Activated CD8-positive, alpha-beta memory T cell treated with anti-CD3 and anti-CD28 coated beads, Interleukin-2, amount 50 U/mL, for 48 hours (primary cell): ENCODE results near the gene BMP7.

Source experiments
- DNase-seq: peaks from one replicate; pipeline ENCODE4 v3.0.0-alpha.2; 2020

The BMP7 gene

GRCh38 chr20:57188056-57188455 is 78.4 kb downstream of the BMP7 start:
- no peak for DNase-seq

DNA sequence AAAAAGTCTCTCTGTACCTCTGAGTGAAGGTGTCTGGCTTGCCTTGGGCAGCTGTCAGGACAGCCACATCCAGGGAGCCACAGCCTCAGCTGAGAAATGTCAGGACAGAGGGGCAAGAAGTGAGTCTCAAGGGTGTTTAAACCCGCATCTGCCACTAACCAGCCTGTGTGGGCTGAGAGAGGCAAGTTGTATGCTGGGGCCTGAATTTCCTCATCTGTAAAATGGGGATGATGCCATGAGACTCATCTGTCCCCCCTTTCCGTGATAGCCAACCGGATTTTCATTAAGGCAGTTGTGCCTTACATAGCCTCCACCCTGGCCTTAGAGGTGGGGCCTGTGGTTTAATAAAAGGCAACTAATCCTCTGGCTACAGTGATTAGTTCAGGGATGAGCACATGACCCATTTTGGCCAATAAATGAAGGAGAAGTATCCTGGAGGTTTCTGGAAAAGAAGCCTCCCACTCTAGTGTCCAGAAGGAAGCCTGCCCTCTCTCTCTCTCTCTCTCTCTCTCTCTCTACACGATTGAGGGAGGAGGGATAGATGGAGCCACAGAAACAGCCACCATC is 79.3 kb downstream of the BMP7 start:
- DNase-seq: no peak

GRCh38 chr20:57186192-57186591 is 80.2 kb downstream of the BMP7 start:
- DNase-seq: no peak

DNA sequence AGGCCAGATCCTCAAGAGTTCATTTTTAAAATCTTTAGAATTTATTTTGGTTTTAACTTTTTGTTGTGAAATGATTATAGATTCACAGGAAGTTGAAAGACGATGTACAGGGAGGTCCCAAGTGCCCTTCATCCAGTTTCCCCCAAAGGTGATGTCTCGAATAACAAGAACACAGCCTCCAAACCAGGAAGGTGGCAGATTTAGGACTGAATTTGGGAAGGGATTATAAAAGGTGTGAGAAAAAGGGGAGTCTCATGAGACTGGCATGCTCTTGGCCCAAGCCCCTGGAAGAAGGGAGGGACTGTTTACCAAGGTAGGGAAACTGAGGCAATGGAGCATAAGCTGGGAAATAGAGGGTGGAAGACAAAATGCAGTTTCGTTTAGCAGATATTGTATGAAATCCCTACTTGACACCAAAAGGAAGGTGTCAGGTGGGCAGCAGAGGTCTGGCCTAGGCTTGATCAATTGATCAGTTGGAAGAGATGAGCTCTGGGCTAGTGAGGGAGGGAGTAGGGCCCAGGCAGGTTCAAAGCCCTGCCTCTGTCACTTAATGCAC is 81.2 kb downstream of the BMP7 start:
- DNase-seq: no peak

DNA sequence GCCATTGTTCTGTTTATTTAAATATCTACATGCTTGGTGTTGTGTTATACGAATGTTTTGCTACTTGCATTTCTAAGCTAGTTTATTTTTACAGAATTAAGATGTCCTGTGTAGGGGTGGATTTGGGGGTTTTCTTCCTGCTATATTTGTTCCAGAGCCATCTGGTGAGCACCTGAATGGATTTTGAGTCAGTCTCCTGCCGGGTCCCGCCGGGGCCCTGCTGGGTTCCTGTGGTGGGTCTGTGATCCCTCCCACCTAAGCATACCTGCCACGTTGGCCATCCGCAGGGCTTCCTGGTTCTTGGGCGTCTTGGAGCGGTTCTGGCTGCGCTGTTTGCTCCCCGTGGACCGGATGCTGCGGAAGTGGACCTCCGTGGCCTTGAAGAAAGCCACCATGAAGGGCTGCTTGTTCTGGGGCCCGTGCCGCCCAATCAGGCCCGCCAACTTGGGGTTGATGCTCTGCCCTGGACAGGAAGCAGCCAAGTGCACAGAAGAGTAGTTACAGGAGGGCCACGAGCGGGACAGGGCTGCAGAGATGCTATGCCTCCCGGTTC is 82.9 kb downstream of the BMP7 start:
- DNase-seq: no peak

- DNase-seq: no peak
These were observed 84.8 kb downstream of the BMP7 start for GRCh38 chr20:57181639-57182038.

- DNase-seq: no peak
These were observed 85.5 kb downstream of the BMP7 start for GRCh38 chr20:57180954-57181353.

DNA sequence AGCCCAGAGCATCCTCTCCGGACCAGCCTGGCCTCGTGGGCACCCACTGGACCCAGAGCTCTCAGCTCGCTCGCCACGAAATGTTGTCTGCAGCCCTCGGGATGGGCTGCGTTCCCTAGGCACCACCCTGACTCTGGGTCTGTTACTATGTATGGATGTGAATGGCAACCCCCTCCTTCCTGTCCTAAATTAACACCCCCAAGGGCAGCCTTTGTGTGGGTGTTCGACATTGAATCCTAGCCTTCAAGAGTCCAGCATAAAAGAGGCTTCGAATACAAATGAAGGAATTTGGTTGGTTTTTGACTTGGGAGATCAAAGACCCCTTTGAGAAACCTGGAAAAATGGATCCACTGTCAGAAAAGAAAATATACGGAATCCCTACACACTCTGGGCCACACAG is 86.1 kb downstream of the BMP7 start:
- no peak for DNase-seq

DNA sequence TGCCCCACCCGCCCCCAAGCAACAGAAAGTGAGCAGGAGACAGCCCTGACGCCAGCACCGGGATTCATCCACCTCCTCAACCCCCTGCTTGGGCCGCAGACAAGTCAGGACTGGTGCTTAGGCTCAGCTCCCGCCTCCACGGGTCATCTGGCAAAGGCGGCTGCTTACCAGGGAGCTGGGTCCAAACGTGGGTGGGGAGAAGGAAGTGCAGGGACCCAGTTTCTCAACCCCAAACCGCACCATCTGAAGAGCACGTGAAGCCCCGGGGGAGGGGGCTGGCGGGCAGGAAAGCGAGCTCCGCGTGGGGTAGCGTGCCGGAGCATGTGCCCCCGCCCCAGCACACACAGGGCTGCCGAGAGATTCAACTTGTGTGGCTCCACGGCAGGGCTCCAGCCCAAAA is 87.2 kb downstream of the BMP7 start:
- no peak for DNase-seq

DNA sequence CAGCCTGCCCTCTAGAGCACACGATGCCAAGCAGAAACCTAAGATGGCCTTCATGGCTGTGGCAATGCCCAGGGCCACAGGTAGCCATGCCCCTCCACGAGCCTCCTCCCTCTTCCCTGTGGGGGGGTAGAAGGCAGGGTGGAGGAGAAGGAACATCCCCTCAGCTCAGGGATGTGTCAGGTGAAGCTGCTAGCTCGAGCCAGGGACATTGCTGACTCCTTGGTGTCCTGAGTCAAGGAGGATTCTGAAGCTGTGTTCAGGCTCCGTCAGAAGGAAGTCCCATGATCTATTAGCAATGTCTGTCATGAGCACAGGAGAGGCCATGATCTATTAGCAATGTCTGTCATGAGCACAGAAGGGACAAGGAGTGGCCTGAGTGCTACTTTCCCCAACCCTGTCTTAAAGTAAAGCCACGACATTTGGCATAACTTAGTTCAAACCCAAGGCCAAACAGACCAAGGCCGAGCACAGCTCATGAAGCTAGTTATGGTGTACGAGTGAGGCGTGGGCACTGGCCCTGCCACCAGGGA is 87.8 kb downstream of the BMP7 start:
- no peak for DNase-seq

- DNase-seq: no peak
These were observed 88.7 kb downstream of the BMP7 start for GRCh38 chr20:57177636-57178280.

DNA sequence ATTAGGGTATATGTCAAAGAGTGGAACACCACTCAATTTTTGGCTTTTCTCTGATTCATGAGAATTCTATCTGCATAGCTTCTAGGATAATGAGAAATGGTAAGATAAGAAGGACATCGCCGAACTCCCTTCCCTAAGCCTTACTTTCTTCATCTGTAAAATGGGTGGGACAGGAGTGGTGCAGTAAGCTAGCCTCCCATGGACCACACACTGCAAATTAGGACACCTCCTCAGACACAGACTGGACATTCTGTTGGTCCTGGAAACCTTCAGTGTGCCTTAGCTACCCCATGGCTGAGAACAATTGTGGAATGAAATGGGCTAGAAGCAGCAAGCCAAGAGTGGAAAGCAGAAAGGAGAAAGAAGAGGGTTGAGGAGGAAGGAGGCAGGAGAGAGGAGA is 89.6 kb downstream of the BMP7 start:
- DNase-seq: no peak

DNA sequence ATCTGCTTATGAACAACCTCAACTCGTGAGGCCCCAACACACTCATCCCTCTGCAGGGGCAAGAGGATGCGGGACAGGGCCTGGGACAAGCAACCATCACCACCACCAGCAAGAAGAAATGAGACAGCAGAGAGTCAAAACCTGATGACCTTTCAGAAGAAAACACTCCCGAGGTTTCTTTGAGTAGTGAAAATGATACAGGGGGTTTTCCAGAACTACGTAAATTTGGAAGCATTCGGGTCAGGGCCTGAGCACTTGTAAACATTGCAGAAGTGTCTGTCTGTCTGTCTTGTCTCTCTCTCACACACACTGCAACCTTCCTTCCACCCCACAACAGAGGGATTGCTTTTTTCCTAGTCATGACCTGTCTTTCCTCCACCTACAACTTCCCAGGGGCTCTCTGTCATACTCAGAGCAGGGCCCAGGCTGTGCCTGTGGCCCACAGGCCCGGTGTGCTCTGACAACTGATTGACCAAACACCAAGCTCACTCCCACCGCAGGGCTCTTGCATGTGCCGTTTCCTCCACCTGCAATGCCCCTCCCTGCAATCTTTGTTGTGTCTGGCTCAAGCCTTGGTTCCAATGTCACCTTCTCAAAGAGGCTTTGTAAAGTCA is 90.9 kb downstream of the BMP7 start:
- no peak for DNase-seq

GRCh38 chr20:57174737-57175136 is 91.7 kb downstream of the BMP7 start:
- no peak for DNase-seq

DNA sequence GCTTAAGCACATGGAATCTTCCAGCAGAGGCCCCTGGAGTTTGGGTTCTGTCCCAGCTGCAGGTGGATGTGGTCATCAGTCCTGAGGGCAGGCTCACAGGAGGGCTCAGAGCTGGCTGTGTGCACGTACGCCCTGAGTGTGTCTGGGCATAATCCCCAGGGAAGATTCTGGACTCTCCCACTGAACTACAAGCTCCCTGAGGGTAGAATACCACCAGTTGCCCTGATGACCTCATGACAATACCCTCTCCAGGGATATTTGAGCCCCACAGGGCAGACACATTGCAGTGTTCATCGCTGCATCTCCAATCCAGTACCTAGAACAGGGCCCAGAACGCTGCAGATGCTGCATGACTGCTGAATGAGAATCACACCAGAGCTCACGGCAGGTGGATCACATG is 92.5 kb downstream of the BMP7 start:
- no peak for DNase-seq

DNA sequence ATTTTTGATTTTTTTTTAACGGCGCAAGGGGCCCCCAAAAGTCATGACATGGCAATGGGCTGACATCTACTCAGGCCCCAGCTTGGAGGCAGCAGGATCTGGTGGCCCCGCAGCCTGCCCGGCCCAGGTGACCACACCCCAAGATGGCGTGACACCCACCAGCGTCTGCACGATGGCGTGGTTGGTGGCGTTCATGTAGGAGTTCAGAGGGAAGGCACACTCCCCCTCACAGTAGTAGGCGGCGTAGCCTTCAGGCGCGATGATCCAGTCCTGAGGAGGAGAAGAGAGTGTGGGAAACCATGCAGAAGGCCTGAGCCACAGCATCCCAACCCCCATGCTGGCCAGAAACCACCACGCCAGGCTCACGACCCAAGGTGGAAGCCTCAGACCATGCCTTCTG is 93.4 kb downstream of the BMP7 start:
- DNase-seq: no peak

GRCh38 chr20:57170343-57170742 is 96.1 kb downstream of the BMP7 start:
- DNase-seq: no peak

GRCh38 chr20:57169162-57169561 is 97.3 kb downstream of the BMP7 start:
- DNase-seq: no peak

- no peak for DNase-seq
These were observed 98.3 kb downstream of the BMP7 start for GRCh38 chr20:57167971-57168701.

GRCh38 chr20:57167292-57167655 is 99.2 kb downstream of the BMP7 start:
- DNase-seq: no peak

DNA sequence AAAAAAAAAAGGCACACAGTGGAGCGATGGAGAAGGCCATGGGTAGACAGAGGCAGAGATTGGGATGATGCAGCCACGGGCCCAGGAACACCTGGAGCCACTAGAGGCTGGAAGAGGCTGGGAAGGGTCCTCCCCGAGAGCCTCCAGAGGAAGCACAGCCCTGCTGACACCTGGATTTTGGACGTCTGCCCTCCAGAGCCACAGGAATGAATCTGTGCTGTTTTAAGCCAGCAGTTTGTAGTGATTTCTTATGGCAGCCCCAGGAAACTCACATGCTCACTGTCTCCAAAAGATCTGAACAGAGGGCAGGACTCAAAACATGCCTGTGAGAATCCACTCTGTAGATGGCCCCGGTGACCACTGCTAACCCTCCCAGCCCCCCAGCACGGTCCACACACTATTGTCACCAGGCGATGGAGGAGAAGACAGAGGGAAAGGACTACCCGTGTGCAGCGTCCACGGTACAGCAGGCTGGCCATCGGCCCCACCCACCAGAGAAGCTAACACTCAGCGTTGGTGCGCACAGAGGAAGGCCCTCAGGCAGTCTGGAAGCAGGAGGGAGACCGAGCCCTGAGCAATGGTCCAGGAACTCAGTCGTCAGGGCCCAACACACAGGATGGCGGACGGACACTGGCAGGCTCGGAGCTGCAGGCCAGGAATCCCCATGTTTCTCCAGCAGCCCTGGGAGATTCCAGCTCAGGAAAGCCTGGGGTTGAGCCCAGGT is 99.7 kb downstream of the BMP7 start:
- DNase-seq: no peak

- no peak for DNase-seq
These were observed 100.9 kb downstream of the BMP7 start for GRCh38 chr20:57165427-57166004.
